ENCODE results near the gene THADA.

Gene THADA

GRCh38 chr2:43219383-43220228, 376.2 kb downstream of the THADA start:
- peaks cover 11% of the 10 kb centered on the region for H4K20me1 ChIP-seq (ENCODE audit: low read depth, low read length)
- no peaks in the 10 kb centered on the region for H3K9me3 ChIP-seq (ENCODE audit: insufficient read depth, low read length)
- peaks cover 14% of the 10 kb centered on the region for H3K36me3 ChIP-seq (ENCODE audit: low read length)
- peak overlapping the region; percentile 85 for H3K4me3 ChIP-seq (ENCODE audit: insufficient read depth, low read length, poor library complexity, severe bottlenecking)
- H2AFZ ChIP-seq (ENCODE audit: low read depth, low read length, severe bottlenecking): peak overlapping the region; percentile 57
- H3K79me2 ChIP-seq (ENCODE audit: insufficient read depth, low read length): peaks cover 30% of the 10 kb centered on the region
- TF ChIP-seq EZH2phosphoT487 (conservative IDR thresholded peaks at IDR 0.05; ENCODE audit: low read length) (no peak), CTCF (IDR thresholded peaks at IDR 0.05; ENCODE audit: insufficient read depth, low read length, poor library complexity, severe bottlenecking) (no peak)
- peak overlapping the region; percentile 76 for H3K4me2 ChIP-seq (ENCODE audit: low read depth, low read length, poor library complexity, severe bottlenecking)
- H3K27me3 ChIP-seq (ENCODE audit: low read length): no peaks in the 10 kb centered on the region
- H3K9me2 ChIP-seq (replicated peaks; ENCODE audit: insufficient read depth, low read length): no peaks in the 10 kb centered on the region
- H3K27ac ChIP-seq (ENCODE audit: low read depth, low read length): peak overlapping the region; percentile 97
- peak overlapping the region; percentile 99 for H3K9ac ChIP-seq (ENCODE audit: low read length)
- peaks cover 70% of the 10 kb centered on the region for H3F3A ChIP-seq (ENCODE audit: insufficient read depth)

- Histone ChIP-seq H3K9me3 (ENCODE audit: insufficient read depth, low read length) (no peaks in the 10 kb centered on the region), H3K36me3 (ENCODE audit: low read length) (peaks cover 12% of the 10 kb centered on the region), H3F3A (ENCODE audit: insufficient read depth) (peaks cover 68% of the 10 kb centered on the region), H3K27me3 (ENCODE audit: low read length) (no peaks in the 10 kb centered on the region), H3K79me2 (ENCODE audit: insufficient read depth, low read length) (peaks cover 22% of the 10 kb centered on the region), H2AFZ (ENCODE audit: low read depth, low read length, severe bottlenecking) (peak overlapping the region; percentile 32), H3K4me2 (ENCODE audit: low read depth, low read length, poor library complexity, severe bottlenecking) (peak overlapping the region; percentile 76), H4K20me1 (ENCODE audit: low read depth, low read length) (peaks cover 10% of the 10 kb centered on the region), H3K27ac (ENCODE audit: low read depth, low read length) (peak overlapping the region; percentile 97), H3K4me3 (ENCODE audit: insufficient read depth, low read length, poor library complexity, severe bottlenecking) (peak overlapping the region; percentile 85), H3K9ac (ENCODE audit: low read length) (peak overlapping the region; percentile 99), H3K9me2 (replicated peaks; ENCODE audit: insufficient read depth, low read length) (no peaks in the 10 kb centered on the region)
- TF ChIP-seq EZH2phosphoT487 (conservative IDR thresholded peaks at IDR 0.05; ENCODE audit: low read length) (no peak), CTCF (IDR thresholded peaks at IDR 0.05; ENCODE audit: insufficient read depth, low read length, poor library complexity, severe bottlenecking) (no peak)
Observed at GRCh38 chr2:43218702-43219382, 377.0 kb downstream of the THADA start.

GRCh38 chr2:43218155-43218701, 377.6 kb downstream of the THADA start:
- peaks cover 6% of the 10 kb centered on the region for H3K36me3 ChIP-seq (ENCODE audit: low read length)
- H3K27me3 ChIP-seq (ENCODE audit: low read length): no peaks in the 10 kb centered on the region
- H2AFZ ChIP-seq (ENCODE audit: low read depth, low read length, severe bottlenecking): peak overlapping the region; percentile 32
- no peak for TF ChIP-seq CTCF (IDR thresholded peaks at IDR 0.05; ENCODE audit: insufficient read depth, low read length, poor library complexity, severe bottlenecking)
- TF ChIP-seq EZH2phosphoT487 (conservative IDR thresholded peaks at IDR 0.05; ENCODE audit: low read length): no peak
- H3K4me3 ChIP-seq (ENCODE audit: insufficient read depth, low read length, poor library complexity, severe bottlenecking): peak overlapping the region; percentile 34
- no peaks in the 10 kb centered on the region for H3K9me3 ChIP-seq (ENCODE audit: insufficient read depth, low read length)
- H3F3A ChIP-seq (ENCODE audit: insufficient read depth): peaks cover 62% of the 10 kb centered on the region
- H4K20me1 ChIP-seq (ENCODE audit: low read depth, low read length): 0 out of 2 replicates have a peak, but pooled peaks cover 4% of the 10 kb centered on the region
- H3K9me2 ChIP-seq (replicated peaks; ENCODE audit: insufficient read depth, low read length): no peaks in the 10 kb centered on the region
- peak overlapping the region; percentile 97 for H3K27ac ChIP-seq (ENCODE audit: low read depth, low read length)
- peak overlapping the region; percentile 99 for H3K9ac ChIP-seq (ENCODE audit: low read length)
- H3K4me2 ChIP-seq (ENCODE audit: low read depth, low read length, poor library complexity, severe bottlenecking): peak overlapping the region; percentile 76
- peaks cover 16% of the 10 kb centered on the region for H3K79me2 ChIP-seq (ENCODE audit: insufficient read depth, low read length)
